B cell (primary cell): ENCODE measurements around the gene PXN. TPM values are rescaled to one million over a fixed set of nuclear protein-coding genes. Genes with fewer than 3 reads are reported as not detected.
"Not testable (repeated sequence)": the region's sequence is repeated elsewhere in the genome, so short reads cannot be mapped to it uniquely, and the experiment has no call there.

Experiments used
- ATAC-seq: fragments of 200-7000 bp; cut with Tn5 transposase; one replicate; pipeline ENCODE4 v1.10.0; 2021; ENCODE audit warnings: low read depth, mild to moderate bottlenecking, moderate number of reproducible peaks, moderate library complexity
- CTCF ChIA-PET: fragments of 350-600 bp; sonication (Branson Sonifier 250); formaldehyde crosslinking; loops from one replicate; lab custom pipeline; 2021; ENCODE audit warnings: antibody characterized with exemption, inconsistent platforms; lab: Charles Lee
- POLR2A ChIA-PET: fragments of 350-600 bp; sonication (Branson Sonifier 250); formaldehyde crosslinking; loops from one replicate; lab custom pipeline; 2021; ENCODE audit warnings: antibody characterized with exemption; lab: Charles Lee
- DNase-seq: peaks from one replicate; pipeline ENCODE4 v3.0.0; 2013
- H2AFZ ChIP-seq: 2 replicates; pipeline ENCODE4 v1.6.1; 2012; ENCODE audit warnings: mild to moderate bottlenecking, low read depth, low read length; ENCODE audit not compliant: insufficient read depth, poor library complexity, severe bottlenecking
- H3K27ac ChIP-seq, 2 donors: 1 replicate in 1 of 2; 2 replicates in 1 of 2; pipeline ENCODE4 v1.5.1; 2012 to 2013; ENCODE audit warnings: low read length in 2 of 2, mild to moderate bottlenecking in 2 of 2, moderate library complexity in 1 of 2
- H3K27me3 ChIP-seq, 4 experiments: fragments of 200-600 bp in 1 of 4; sonication (generic) in 1 of 4; replicated peaks in 1 of 4; 1 replicate in 2 of 4; 2 replicates in 2 of 4; pipeline versions ENCODE4 v1.6.1 to v1.7.0; 2013 to 2016; ENCODE audit warnings: low read length in 3 of 4, mild to moderate bottlenecking in 2 of 4, mixed read lengths in 1 of 4, moderate library complexity in 1 of 4; ENCODE audit not compliant: insufficient read depth in 4 of 4, control insufficient read depth in 3 of 4; ENCODE audit errors: control extremely low read depth in 1 of 4
- H3K36me3 ChIP-seq, 2 experiments: replicated peaks in 1 of 2; 1 replicate in 1 of 2; 2 replicates in 1 of 2; pipeline versions ENCODE4 v1.6.1 to v1.7.1; 2013; ENCODE audit warnings: low read length in 1 of 2; ENCODE audit not compliant: insufficient read depth in 2 of 2, control insufficient read depth in 1 of 2; ENCODE audit errors: control extremely low read depth in 1 of 2, extremely low read depth in 1 of 2
- H3K4me1 ChIP-seq, 2 donors: fragments of 200-600 bp in 1 of 2; sonication (generic) in 1 of 2; 1 replicate in 1 of 2; 2 replicates in 1 of 2; pipeline versions ENCODE4 v1.5.1 to v1.6.1; 2013 to 2017; ENCODE audit warnings: low read length in 2 of 2; ENCODE audit not compliant: control insufficient read depth in 2 of 2, insufficient read depth in 2 of 2
- H3K4me2 ChIP-seq: replicated peaks from 2 replicates; pipeline ENCODE3; 2012; ENCODE audit warnings: mild to moderate bottlenecking, low read depth, low read length; ENCODE audit not compliant: poor library complexity, severe bottlenecking
- H3K4me3 ChIP-seq, 5 experiments: fragments of 200-600 bp in 1 of 5; sonication (generic) in 1 of 5; 1 replicate in 3 of 5; 2 replicates in 2 of 5; pipeline versions ENCODE4 v1.5.1 to v1.7.0; 2011 to 2016; ENCODE audit warnings: low read length in 4 of 5, mild to moderate bottlenecking in 4 of 5, low read depth in 2 of 5, control low read depth in 1 of 5, moderate library complexity in 1 of 5; ENCODE audit not compliant: insufficient read depth in 1 of 5; ENCODE audit errors: control extremely low read depth in 1 of 5, extremely low read depth in 1 of 5
- H3K79me2 ChIP-seq: fragments of 200-600 bp; sonication (generic); one replicate; pipeline ENCODE4 v1.6.0; 2016; ENCODE audit warnings: low read length; ENCODE audit not compliant: control insufficient read depth, insufficient read depth
- H3K9ac ChIP-seq: fragments of 200-600 bp; sonication (generic); 2 replicates; pipeline ENCODE4 v1.6.1; 2017; ENCODE audit warnings: mild to moderate bottlenecking, low read length, moderate library complexity
- H3K9me3 ChIP-seq, 3 donors: one replicate each; pipeline versions ENCODE4 v1.6.1 to v1.7.1; 2013; ENCODE audit warnings: low read length in 2 of 3; ENCODE audit not compliant: control insufficient read depth in 2 of 3, insufficient read depth in 1 of 3; ENCODE audit errors: control extremely low read depth in 1 of 3
- H4K20me1 ChIP-seq: 2 replicates; pipeline ENCODE4 v1.6.0; 2012; ENCODE audit warnings: mild to moderate bottlenecking, low read length; ENCODE audit not compliant: insufficient read depth, control insufficient read depth, poor library complexity, severe bottlenecking
- H3K27ac Mint-ChIP-seq: one replicate; pipeline ENCODE4 v1.8.0; 2021; ENCODE audit warnings: mixed read lengths
- H3K27me3 Mint-ChIP-seq: one replicate; pipeline ENCODE4 v1.8.0; 2021; ENCODE audit warnings: mixed read lengths
- H3K4me1 Mint-ChIP-seq: one replicate; pipeline ENCODE4 v1.8.0; 2021; ENCODE audit warnings: mixed read lengths
- H3K4me3 Mint-ChIP-seq: one replicate; pipeline ENCODE4 v1.8.0; 2021; ENCODE audit warnings: mixed read lengths
- H3K9me3 Mint-ChIP-seq: one replicate; pipeline ENCODE4 v1.8.0; 2022; ENCODE audit warnings: mixed read lengths; ENCODE audit not compliant: insufficient read depth
- EZH2 ChIP-seq: IDR thresholded peaks from 2 replicates; pipeline ENCODE4 v1.6.1; 2012; ENCODE audit warnings: borderline replicate concordance, low read depth, mild to moderate bottlenecking, moderate library complexity, low read length; ENCODE audit not compliant: insufficient read depth, poor library complexity, severe bottlenecking
- WGBS: methylation state at CpG from one replicate; pipeline ENCODE4 v1.1.5; 2013; ENCODE audit warnings: missing lambda C conversion rate; ENCODE audit not compliant: insufficient coverage; 5-methylcytosine and 5-hydroxymethylcytosine counted together
- intact Hi-C: fragments of 100-400 bp; cut with micrococcal nuclease; formaldehyde crosslinking; loops from one replicate; pipeline ENCODE4 v1.10.0; 2022
- polyA plus RNA-seq: library from polyadenylated mRNA; depleted of rRNA; stranded (reverse); fragments of >200 nt; gene quantifications from 2 replicates; pipeline ENCODE4 v1.2.3, GENCODE V29; 2012
- total RNA-seq, 2 donors: library from RNA; stranded (reverse); fragments of 120-200 nt in 1 of 2; gene quantifications; 1 replicate in 1 of 2; 2 replicates in 1 of 2; pipeline versions ENCODE4 v1.2.3 to v1.2.4, GENCODE V29; 2013 to 2022
- TF ChIP-seq, protein P1 (sequence below): fragments of 200-600 bp; IDR thresholded peaks from one replicate; pipeline ENCODE4 v1.8.0; 2022; ENCODE audit warnings: antibody characterized with exemption, mild to moderate bottlenecking

Gene PXN
- total and polyA plus RNA-seq, 2 donors (not counting 1 experiment from before 2014, with no cell fraction given) = 2.0 to 3.1 TPM

DNA sequence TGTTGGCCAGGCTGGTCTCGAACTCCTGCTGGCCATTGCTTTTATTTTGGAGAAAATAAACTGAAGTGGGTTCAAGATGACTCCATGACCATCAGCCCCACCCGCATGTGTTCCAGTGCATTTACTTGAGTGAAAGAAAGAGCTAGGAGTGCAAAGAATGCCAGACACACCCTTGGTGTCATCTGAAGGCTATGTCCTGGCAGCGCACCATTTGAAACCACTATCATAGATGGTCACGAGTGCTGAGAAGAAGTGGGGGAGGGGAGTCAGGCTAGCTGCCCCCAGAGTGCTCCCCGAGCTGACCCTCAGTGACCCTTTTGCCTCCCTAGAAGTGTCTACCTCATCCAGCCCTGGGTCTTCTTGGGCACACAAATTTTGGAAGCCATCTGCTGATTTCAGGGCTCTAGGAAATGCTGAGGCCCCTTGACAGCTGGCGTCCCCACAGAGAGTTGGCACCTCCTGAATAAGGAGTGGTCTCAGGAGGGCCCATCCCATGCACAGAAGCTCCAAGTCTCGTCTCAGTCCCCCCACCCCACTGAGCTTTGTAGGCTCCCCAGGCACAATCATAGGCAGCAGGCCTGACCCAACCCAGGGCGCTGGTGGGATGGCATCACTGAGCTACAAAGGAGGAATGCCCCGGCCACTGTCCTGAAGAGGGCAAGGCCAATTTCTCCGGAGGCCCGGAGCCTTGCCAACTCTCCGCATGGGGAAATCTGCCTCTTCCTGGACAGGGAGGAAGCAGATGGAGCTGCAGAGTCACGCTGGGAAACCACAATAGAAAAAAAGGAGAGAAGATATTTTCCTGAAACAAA, 28.0 kb downstream of the PXN start:
- ATAC-seq (no peak), DNase-seq (no peak)
- H2AFZ ChIP-seq = no peak overlapping the region
- no peak overlapping the region for H3K4me2 ChIP-seq
- Mint-ChIP-seq H3K4me3 (no peak overlapping the region), H3K4me1 (peaks cover 14% of the 10 kb centered on the region), H3K9me3 (no peaks in the 10 kb centered on the region), H3K27me3 (peaks cover 72% of the 10 kb centered on the region), H3K27ac (no peak overlapping the region)
- no peak overlapping the region for H3K27ac ChIP-seq
- H3K9me3 ChIP-seq = peaks cover 0 to 3% (median 0%) of the 10 kb centered on the region in 3 donors
- no peaks in the 10 kb centered on the region for H3K36me3 ChIP-seq
- 12% methylated on average over 11 of the region's 13 CpGs for WGBS
- peaks cover 0 to 90% (median 46%) of the 10 kb centered on the region in 4 experiments for H3K27me3 ChIP-seq
- H3K9ac ChIP-seq = no peak overlapping the region
- CTCF ChIA-PET = interaction anchor here (1.0 to 7.2 kb wide), 2 partner anchors 10 to 192 kb away, joined by 4 to 48 read pairs; no protein-coding TSS in a partner anchor
- H3K4me1 ChIP-seq = peaks cover 6% of the 10 kb centered on the region in 2 donors
- POLR2A ChIA-PET = interaction anchor here (0.6 kb wide), 1 partner anchor 36 kb away, joined by 3 read pairs; no protein-coding TSS in a partner anchor
- H4K20me1 ChIP-seq = no peaks in the 10 kb centered on the region
- no peak for TF ChIP-seq EZH2
- TF ChIP-seq, protein P1, sequence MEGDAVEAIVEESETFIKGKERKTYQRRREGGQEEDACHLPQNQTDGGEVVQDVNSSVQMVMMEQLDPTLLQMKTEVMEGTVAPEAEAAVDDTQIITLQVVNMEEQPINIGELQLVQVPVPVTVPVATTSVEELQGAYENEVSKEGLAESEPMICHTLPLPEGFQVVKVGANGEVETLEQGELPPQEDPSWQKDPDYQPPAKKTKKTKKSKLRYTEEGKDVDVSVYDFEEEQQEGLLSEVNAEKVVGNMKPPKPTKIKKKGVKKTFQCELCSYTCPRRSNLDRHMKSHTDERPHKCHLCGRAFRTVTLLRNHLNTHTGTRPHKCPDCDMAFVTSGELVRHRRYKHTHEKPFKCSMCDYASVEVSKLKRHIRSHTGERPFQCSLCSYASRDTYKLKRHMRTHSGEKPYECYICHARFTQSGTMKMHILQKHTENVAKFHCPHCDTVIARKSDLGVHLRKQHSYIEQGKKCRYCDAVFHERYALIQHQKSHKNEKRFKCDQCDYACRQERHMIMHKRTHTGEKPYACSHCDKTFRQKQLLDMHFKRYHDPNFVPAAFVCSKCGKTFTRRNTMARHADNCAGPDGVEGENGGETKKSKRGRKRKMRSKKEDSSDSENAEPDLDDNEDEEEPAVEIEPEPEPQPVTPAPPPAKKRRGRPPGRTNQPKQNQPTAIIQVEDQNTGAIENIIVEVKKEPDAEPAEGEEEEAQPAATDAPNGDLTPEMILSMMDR = no peak
- no peaks in the 10 kb centered on the region for H3K79me2 ChIP-seq
- intact Hi-C loops = no loop called here
- H3K4me3 ChIP-seq = no peak overlapping the region

DNA sequence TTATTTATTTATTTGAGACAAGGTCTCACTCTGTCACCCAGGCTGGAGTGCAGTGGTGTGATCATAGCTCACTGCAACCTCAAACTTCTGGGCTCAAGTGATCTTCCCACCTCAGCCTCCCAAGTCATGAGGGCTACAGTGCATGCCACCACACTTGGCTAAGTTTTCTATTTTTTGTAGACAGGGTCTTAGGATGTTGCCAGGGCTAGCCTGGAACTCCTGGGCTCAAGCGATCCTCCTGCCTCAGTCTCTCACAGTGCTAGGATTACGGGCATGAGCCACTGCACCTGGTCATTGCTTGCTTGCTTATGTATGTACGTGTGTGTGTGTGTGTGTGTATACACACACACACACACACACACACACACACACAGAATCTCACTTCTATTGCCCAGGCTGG, 28.7 kb downstream of the PXN start:
- H3K36me3 ChIP-seq, H3K4me2 ChIP-seq, H3K9me3 Mint-ChIP-seq, H3K9me3 ChIP-seq, POLR2A ChIA-PET, H3K4me3 ChIP-seq, H3K27ac Mint-ChIP-seq, ATAC-seq, H4K20me1 ChIP-seq, DNase-seq, H3K9ac ChIP-seq, H3K4me3 Mint-ChIP-seq, H3K27ac ChIP-seq, H3K79me2 ChIP-seq, intact Hi-C loops, H2AFZ ChIP-seq: not testable (repeated sequence)
- Histone ChIP-seq H3K4me1 (peaks cover 12 to 13% of the 10 kb centered on the region in 2 donors), H3K27me3 (peaks cover 0 to 91% (median 49%) of the 10 kb centered on the region in 4 experiments)
- WGBS = 100% methylated on average over 1 of the region's 3 CpGs
- Mint-ChIP-seq H3K4me1 (peaks cover 20% of the 10 kb centered on the region), H3K27me3 (peaks cover 73% of the 10 kb centered on the region)
- CTCF ChIA-PET = interaction anchor here (1.0 to 7.2 kb wide), 2 partner anchors 9 to 192 kb away, joined by 4 to 48 read pairs; no protein-coding TSS in a partner anchor
